ENCODE measurements around the gene STK40.

Gene STK40

GRCh38 chr1:36342426-36343185 lies 43.1 kb downstream of the STK40 start:
- DNase-seq, result peak; percentile 55

GRCh38 chr1:36341626-36342320 lies 44.0 kb downstream of the STK40 start:
- no peak for DNase-seq

GRCh38 chr1:36339615-36340014 lies 46.1 kb downstream of the STK40 start:
- no peak for DNase-seq

DNA sequence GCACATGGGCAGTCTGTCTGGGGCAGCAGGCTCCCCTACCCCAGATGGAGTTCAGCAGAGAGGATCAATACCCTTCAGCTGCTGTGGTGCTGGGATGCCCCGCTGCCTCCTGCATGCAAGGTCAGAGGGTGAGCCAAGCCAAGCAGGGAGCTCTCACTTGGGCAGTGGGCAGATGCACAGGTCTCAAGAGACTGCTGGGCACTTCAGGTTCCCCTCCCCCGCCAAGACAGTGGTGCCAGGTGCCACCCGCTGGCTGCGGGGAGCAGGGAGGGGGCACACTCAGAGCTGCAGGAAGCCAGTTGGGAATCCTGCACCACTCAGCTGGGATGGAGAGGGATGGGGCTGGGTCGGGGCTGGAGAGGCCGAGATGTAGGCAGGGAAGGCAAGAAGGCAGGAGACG lies 46.5 kb downstream of the STK40 start:
- no peak for DNase-seq

- DNase-seq, result no peak
Observed at GRCh38 chr1:36337830-36338229, 47.9 kb downstream of the STK40 start.

GRCh38 chr1:36330940-36331339 lies 54.8 kb downstream of the STK40 start:
- DNase-seq, result no peak

DNA sequence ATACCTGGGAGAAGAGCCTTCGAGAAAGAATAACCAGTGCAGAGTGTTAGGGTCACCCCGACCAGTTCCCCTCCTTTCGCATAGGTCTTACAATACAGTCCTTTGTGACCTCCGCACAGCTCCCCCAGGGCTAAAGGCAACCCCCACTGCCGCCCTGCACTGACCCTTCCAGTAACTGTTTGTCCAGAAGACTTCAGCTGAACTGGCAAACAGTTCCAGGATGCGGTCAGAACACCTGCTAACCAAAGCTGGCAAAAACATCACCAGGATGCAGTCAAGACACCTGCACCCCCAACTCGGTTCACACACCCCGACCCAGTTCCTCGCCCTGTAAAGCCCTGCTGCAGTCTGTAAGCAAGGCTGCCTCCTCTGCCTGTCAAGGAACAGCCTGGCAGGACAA lies 55.9 kb downstream of the STK40 start:
- DNase-seq, result no peak

DNA sequence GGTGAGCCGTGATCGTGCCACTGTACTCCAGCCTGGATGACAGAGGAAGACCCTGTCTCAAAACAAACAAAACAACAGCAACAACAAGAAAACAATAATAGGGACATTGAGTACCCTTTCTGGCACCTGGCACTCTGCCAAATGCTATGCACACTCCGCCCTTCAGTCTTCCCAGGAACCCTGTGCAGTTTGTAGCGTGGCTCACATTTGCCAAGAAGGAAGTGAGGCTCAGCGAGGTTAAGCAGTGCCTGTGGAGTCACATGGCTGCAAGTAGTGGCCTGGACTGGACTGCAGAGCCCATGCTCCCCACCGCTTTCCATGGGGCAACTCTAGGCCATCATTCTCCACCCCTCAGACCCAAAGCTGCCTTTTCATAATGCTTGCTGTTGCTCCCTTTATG lies 57.0 kb downstream of the STK40 start:
- no peak for DNase-seq

DNA sequence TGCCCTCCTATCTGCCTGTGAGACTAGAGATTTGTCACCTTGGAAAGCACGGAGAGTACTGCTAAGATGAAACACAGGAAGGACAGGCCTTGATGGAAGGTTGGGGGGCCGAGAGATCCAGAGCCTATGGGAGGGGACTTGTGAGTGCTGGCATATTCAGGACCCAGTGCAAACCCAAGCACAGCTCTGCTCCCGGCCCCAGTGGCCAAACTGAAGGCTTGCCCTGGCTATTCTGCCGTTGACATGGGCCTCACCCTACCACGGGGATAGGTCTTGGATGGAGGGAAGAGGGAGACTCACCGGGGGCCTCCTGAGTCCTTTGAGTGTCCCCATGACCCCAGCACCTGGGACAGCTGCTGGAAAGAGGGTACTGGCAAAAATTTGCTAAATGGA lies 57.6 kb downstream of the STK40 start:
- no peak for DNase-seq

DNA sequence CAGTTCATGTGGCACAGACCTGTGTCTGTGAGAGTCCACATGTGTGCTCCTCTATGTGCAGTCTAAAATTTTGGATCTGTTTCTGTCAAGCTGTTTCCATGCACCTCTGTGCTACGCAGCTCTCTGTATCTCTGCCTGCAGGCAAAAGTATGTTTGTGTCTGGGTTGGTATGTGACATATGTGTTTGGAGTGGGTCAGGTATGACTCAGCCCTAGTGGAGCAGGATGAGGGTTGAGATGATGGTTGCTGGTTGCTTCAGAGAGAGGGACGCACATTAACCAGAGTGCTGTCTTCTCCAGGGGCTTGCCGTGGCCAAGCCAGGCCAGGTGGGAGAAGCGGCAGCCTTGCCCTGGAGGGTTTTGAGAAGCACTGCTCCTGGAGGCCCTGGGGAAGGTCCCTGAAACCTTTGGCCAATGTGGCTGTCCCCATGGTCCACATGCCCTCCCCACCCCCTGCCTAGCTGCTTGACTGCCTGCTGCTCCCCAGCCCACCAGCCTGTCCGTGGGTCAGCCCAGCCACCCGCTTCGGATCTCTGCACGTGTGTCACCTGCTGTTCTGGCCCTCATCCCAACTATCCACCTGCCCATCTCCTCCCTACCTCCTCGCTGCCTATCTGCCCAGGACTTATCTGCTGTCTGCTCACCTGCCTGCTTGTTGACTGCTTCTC lies 58.2 kb downstream of the STK40 start:
- no peak for DNase-seq

GRCh38 chr1:36326499-36326898 lies 59.2 kb downstream of the STK40 start:
- DNase-seq, result no peak

- DNase-seq, result no peak
Observed at GRCh38 chr1:36324353-36324703, 61.4 kb downstream of the STK40 start.

DNA sequence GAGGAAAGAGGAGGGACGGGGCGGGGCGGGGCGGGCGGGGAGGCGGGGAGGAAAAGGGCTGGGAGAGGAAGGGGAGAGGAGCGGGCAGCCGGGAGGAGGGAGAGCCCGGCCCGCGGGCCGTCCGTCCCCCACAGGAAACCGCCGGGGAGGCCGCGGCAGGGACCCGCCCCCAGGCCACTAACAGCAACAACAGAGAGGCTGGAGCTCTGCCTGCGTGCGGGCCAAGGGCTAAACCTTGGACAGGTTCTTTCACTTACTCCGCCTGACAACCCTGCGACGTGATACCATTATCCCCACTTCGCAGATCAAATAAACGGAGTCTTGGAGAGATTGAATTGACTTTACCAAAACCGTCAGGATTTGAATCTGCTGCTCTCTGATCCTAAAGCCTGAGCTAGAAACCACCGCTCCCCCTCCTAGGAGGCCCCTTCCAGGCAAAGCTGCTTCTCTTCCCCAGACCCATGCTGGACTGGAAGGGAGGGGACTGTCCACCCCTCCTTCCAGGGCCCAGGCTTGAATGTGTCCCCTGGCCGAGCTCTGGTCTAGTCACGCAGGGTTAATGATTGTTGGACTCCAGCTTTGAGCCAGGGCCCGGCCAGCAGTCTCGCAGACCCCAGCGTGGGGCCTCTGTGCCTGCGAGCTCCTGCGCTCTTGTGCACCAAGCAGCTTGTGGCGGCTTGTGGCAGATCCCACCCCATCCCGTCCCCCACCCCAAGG lies 61.9 kb downstream of the STK40 start, which contains the start of gene EVA1B:
EVA1B (minus strand) TSS at position 10 of the 717 bp plus-strand sequence. CDS start 608 bp downstream, outside the sequence.
- DNase-seq, result peak; percentile 34

DNA sequence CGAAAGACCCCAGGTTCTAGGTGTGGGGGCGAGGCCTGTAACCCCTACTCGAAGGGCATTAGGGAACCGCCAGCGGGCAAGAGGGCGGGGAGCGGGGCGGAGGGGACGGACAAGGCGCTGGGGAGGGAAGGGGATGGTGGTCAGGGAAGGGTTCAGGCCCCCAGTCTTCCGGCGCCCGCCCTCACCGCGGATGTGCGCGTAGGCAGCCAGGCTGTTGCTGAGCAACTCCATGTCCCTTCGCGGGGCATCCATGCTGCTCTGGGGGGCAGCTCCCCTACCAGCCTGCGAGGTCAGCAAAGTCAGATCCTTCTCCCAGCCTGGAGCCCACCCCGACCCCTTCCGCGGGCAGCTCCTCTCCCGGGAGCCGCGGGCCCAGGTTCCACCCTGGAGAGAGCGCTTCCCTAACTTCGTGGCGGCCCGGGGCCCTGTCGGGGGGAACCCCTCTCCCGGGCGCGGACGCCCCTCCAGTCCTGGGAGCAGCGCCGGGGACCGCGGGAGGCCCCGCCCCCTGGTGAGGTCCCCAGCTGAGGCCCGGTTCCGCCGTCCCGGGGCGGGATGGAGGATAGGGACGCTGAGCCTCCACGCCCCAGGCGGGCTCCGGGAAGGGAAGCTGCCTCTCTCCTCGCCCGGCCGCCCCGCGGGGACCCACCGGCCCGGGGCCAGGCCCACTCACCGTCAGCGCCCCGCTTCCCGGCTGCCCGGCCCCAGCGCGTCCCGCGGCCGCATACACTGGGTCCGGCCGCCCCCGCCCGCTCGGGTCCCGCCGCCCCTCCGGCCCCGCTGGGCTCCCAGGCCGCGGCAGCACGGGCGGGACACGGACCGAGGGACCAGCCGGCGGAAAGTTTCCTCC lies 62.7 kb downstream of the STK40 start:
- DNase-seq, result no peak

DNA sequence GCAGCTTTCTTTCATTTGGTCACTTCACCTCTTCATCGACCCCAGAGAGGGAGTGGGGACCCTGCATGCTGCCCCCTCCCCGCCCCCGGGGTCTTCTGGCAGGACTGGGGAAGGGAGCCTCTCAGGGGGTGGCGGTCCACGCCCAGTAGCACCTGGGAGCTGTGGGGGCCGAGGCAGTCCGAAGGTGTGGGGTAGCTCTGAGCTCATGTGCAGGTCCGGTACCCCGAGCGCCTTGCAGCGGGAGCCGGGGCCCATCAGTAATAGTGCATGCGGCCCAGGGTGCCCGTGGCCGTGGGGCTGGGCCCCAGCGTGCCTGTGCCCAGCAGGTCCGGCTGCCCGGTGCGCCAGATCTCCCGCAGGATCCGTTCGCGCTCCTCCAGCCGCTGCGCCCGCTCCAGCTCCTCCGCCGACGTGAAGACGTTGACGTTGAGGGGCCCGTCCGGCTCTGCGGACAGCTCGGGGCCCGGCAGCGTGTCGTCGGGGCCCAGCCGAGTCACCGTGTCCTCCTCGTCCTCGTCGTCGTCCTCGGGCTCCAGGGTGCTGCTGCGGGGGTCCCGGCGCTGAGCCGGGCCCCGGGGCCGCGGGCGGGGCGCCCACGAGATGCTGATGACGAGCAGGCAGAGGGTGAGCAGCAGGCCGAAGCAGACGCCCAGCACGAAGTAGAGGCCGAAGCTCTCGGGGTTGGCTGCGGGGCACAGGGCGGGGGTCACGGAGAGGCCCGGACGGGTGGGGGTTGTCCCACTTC lies 63.5 kb downstream of the STK40 start:
- DNase-seq, result no peak

DNA sequence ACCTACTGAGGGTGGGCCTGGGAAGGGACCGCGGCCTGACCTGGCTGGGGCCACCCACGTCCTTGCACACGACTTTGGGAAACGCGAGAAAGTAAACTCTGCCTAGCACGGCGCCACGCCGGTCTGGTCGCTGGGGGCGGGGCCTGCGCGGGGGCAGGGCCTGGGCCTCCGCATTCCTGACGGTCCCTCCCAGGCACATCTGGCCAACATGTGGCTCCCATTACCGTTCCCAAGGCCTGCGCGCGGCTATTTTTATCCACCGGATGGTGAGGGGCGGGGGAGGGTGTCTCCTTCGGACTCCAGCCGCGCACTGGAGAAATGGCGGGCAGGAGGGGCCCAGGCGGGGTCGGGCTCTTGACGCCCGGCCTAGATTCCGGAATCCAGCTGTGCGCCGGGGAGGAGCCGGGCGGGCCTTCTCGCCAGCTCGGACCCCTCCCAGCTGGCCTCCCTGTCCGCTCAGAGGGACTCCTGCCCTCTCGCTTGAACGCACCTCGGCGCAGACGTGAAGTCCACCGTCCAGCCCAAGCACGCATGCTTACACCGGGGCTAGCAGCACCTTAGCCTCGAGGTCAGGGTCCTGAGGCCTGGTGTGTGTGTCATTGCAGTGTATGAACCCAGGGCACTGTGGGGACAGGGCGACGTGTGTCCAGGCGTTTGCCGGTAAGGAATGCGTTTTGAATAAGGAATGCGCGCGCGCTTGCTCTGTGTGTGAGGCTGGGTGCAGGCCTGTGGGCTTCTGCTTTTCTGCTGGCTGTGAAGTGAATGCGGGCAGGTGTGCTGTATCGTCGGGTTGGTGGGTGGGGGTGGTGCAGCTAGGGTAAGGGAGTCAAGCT lies 64.4 kb downstream of the STK40 start:
- DNase-seq, result no peak

DNA sequence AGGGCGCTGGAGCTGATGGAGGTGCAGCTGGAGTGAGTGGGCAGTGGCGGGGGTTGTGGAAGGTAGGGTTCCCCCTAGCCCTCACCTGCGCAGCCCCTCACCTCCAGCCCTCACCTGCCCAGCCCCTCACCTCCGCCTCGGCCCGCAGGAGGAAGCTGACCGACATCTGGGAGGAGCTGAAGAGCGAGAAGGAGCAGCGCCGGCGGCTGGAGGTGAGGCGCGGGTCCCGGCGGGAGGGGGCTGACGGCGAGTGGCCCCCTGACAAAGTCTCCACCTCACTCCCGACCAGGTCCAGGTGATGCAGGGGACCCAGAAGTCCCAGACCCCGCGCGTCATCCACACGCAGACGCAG lies 65.0 kb downstream of the STK40 start:
- DNase-seq, result no peak

- no peak for DNase-seq
Observed at GRCh38 chr1:36320291-36320761, 65.4 kb downstream of the STK40 start.

GRCh38 chr1:36309397-36309796 lies 76.3 kb downstream of the STK40 start:
- no peak for DNase-seq

DNA sequence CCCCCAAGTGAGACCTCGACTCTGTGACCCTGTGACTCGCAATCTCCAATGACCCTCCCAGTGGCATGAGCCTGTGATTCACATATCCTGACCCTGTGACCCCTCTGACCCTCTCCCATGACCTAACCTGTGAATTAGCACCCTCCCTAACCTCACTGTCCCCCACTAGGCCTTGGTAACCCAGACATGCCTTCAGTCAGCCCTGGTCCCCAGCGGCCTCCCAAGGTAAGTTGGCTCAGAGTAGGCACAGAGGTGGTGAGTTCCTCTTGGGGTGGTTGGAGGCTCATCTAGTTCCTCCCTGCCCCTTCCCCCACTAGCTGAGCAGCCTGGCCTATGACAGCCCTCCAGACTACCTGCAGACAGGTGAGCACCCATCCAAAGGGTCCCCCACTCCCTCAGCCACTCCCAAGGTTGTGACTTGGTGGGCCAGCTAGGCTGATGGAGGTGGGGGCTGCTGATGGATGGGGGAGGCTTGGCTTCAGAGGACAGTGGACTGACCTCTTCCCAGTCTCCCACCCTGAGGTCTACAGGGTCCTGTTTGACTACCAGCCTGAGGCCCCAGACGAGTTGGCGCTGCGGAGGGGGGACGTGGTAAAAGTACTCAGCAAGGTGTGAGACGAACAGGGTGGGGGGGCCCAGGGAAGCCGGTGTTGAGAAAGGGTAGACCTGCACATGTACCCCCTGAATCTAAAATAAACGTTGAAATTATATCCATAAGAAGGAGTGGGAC lies 78.0 kb downstream of the STK40 start:
- no peak for DNase-seq

All from effector CD4-positive, alpha-beta T cell (primary cell).